22Rv1 (cell line): ENCODE results near the gene ADIPOQ.

Source experiments
- ZFX ChIP-seq: fragments of 450-650 bp; IDR thresholded peaks from 2 replicates; pipeline ENCODE4 v1.6.1; 2017; ENCODE audit warnings: antibody characterized with exemption, borderline replicate concordance
- TF ChIP-seq, protein P1 (sequence below): fragments of 450-650 bp; IDR thresholded peaks from 2 replicates; pipeline ENCODE4 v1.5.1; 2017; ENCODE audit warnings: mild to moderate bottlenecking

DNA sequence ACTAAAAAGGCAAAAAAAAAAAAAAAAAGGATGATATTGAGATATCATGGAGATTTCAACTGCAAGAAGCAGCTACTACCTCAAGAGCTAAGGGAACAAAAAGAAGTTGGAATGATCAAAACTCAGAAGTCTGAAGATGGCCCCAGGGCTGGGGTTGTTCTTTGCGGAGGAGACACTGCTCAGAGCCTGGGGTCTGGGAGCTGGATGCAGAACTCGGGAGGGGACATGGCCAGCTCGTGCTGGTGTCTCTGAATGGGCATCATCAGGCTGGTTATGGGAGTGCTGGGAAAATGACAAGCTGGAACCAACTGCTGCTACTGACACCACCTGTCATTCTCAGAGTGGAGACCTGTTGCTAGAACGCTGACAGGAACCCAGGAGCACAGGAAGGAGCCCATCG is 14.2 kb upstream of the ADIPOQ start:
- TF ChIP-seq, protein P1, sequence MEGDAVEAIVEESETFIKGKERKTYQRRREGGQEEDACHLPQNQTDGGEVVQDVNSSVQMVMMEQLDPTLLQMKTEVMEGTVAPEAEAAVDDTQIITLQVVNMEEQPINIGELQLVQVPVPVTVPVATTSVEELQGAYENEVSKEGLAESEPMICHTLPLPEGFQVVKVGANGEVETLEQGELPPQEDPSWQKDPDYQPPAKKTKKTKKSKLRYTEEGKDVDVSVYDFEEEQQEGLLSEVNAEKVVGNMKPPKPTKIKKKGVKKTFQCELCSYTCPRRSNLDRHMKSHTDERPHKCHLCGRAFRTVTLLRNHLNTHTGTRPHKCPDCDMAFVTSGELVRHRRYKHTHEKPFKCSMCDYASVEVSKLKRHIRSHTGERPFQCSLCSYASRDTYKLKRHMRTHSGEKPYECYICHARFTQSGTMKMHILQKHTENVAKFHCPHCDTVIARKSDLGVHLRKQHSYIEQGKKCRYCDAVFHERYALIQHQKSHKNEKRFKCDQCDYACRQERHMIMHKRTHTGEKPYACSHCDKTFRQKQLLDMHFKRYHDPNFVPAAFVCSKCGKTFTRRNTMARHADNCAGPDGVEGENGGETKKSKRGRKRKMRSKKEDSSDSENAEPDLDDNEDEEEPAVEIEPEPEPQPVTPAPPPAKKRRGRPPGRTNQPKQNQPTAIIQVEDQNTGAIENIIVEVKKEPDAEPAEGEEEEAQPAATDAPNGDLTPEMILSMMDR = no peak
- TF ChIP-seq ZFX = no peak
